T-helper 2 cell treated with Interferon-gamma antibody and Interleukin-4, amounts not matched to agents 5 μg/mL and 100 μg/mL, for 36 hours (primary cell): ENCODE measurements around the gene SULT2A1.
"Not testable (repeated sequence)": the region's sequence is repeated elsewhere in the genome, so short reads cannot be mapped to it uniquely, and the experiment has no call there.

Source experiments
- DNase-seq: peaks from one replicate; pipeline ENCODE4 v3.0.0; 2021; ENCODE audit warnings: low spot score
- H3K27ac Mint-ChIP-seq: one replicate; pipeline ENCODE4 v1.8.0; 2021; ENCODE audit warnings: mild to moderate bottlenecking, mixed read lengths
- H3K27me3 Mint-ChIP-seq: one replicate; pipeline ENCODE4 v1.8.0; 2021; ENCODE audit warnings: low read depth, mixed read lengths
- H3K36me3 Mint-ChIP-seq: one replicate; pipeline ENCODE4 v1.8.0; 2021; ENCODE audit warnings: low read depth, mixed read lengths
- H3K4me1 Mint-ChIP-seq: one replicate; pipeline ENCODE4 v1.8.0; 2021; ENCODE audit warnings: low read depth, mixed read lengths
- H3K4me3 Mint-ChIP-seq: one replicate; pipeline ENCODE4 v1.8.0; 2022; ENCODE audit warnings: mild to moderate bottlenecking, moderate library complexity, mixed read lengths
- H3K9me3 Mint-ChIP-seq: one replicate; pipeline ENCODE4 v1.8.0; 2021; ENCODE audit warnings: mixed read lengths

The SULT2A1 gene, protein sequence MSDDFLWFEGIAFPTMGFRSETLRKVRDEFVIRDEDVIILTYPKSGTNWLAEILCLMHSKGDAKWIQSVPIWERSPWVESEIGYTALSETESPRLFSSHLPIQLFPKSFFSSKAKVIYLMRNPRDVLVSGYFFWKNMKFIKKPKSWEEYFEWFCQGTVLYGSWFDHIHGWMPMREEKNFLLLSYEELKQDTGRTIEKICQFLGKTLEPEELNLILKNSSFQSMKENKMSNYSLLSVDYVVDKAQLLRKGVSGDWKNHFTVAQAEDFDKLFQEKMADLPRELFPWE

DNA sequence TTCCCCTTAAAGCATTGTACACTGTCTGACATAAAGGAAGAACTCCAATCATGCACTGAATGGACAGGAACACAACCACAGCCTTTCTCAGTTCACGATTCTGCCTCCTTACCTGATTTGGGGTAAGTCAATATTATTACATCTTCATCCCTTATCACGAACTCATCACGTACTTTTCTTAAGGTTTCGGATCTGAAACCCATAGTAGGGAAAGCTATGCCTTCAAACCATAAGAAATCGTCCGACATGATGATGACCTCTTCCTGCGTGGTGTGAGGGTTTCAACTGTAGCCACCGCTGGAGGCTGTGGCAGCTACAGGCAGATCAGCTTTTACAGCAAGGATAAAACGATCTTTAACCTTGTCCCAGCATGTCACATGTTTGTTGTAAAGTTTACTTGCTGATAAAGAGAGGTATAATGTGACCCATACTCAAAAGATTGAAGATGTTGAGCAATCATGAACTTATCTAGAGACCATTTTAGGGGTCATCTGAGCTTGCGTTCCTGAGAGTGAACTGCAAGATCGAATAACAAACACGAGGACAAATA, at the start of gene SULT2A1:
TSS of gene SULT2A1 (minus strand) at position 306 of the 550 bp plus-strand sequence. CDS start at position 248, 58 bp downstream.
- no peak within 1 kb of the TSS for H3K4me3 Mint-ChIP-seq
- no peaks in the 10 kb centered on the region for H3K9me3 Mint-ChIP-seq
- H3K36me3 Mint-ChIP-seq, result no peaks in the 10 kb centered on the region
- no peaks in the 10 kb centered on the region for H3K4me1 Mint-ChIP-seq
- H3K27ac Mint-ChIP-seq, result no peak within 1 kb of the TSS
- H3K27me3 Mint-ChIP-seq, result peaks cover 3% of the 10 kb centered on the region
- no peak for DNase-seq

DNA sequence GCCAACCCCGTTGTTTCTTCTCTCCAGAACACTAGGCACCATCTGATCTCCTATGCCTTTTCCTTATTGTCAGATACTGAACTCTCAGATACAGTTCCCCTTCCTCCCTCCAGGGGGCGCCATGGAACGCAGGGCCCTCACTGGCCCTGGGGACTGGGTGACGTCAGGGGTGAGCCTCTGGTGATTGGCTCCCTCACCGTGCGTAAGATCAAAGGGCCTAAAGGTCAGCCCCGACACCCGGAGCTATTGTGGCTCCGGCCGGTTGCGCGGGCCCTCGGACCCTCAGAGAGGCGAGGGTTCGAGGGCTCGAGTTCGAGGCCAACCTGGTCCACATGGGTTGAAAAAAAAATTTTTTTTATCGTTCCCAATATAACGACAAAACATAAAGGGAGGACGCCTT, 42.5 kb upstream of the SULT2A1 start:
- not testable (repeated sequence) for H3K9me3 Mint-ChIP-seq, DNase-seq, H3K27me3 Mint-ChIP-seq, H3K4me3 Mint-ChIP-seq, H3K4me1 Mint-ChIP-seq, H3K27ac Mint-ChIP-seq, H3K36me3 Mint-ChIP-seq

DNA sequence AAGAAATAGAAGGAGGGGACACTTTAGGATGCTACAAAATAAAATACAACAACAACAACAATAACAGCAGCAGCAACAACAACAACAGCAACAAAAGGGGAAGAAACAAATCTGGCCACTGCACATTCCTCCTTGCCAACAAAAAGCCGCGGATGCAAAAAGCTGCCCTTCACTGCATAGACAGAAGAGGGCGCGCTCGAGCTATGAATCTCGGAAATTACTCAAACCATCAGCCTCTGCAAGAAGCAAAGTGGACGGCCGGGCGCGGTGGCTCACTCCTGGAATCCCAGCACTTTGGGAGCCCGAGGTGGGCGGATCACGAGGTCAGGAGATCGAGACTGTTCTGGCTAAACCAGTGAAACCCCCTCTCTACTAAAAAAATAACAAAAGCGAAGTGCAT, 34.0 kb upstream of the SULT2A1 start:
- not testable (repeated sequence) for H3K36me3 Mint-ChIP-seq, H3K27ac Mint-ChIP-seq, H3K9me3 Mint-ChIP-seq, H3K4me3 Mint-ChIP-seq, H3K27me3 Mint-ChIP-seq, H3K4me1 Mint-ChIP-seq
- peak; percentile 96 for DNase-seq

DNA sequence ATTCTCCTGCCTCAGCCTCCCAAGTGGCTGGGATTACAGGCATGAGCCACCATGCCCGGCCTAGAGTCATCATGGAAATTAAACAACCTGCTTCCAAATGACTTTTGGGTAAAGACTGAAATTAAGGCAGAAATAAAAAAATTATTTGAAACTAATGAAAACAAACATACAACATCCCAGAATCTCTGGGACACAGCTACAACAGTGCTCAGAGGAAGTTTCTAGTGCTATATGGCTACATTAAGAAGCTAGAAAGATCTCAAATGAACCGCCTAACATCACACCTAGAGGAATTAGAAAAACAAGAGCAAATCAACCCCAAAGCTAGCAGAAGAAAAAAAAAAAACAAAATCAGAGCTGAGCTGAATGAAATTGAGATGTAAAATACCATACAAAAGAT, 24.1 kb upstream of the SULT2A1 start:
- not testable (repeated sequence) for H3K4me3 Mint-ChIP-seq, H3K9me3 Mint-ChIP-seq, DNase-seq, H3K27ac Mint-ChIP-seq, H3K4me1 Mint-ChIP-seq, H3K27me3 Mint-ChIP-seq, H3K36me3 Mint-ChIP-seq

DNA sequence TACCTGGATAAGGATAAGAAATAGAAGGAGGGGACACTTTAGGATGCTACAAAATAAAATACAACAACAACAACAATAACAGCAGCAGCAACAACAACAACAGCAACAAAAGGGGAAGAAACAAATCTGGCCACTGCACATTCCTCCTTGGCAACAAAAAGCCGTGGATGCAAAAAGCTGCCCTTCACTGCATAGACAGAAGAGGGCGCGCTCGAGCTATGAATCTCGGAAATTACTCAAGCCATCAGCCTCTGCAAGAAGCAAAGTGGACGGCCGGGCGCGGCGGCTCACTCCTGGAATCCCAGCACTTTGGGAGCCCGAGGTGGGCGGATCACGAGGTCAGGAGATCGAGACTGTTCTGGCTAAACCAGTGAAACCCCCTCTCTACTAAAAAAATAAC, 23.2 kb upstream of the SULT2A1 start:
- not testable (repeated sequence) for H3K36me3 Mint-ChIP-seq, H3K27me3 Mint-ChIP-seq, H3K4me3 Mint-ChIP-seq, H3K27ac Mint-ChIP-seq, H3K9me3 Mint-ChIP-seq, H3K4me1 Mint-ChIP-seq
- DNase-seq, result peak; percentile 86

DNA sequence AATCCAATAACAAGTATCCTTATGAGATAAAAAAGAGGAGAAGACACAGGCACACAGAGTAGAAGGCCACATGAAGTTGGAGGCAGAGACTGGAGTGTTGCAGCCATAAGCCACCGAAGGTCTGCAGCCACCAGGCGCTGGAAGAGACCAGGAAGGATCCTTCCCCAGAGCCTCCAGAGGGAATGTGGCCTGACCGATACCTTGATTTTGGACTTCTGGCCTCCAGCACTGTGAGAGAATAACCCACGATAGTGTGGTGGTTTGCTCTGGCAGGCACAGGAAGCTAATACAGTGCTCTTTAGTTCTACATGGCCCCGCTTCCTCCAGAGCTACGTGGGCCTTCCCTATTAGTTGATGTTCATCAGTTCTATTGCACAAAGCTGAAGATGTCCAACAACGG, 15.3 kb upstream of the SULT2A1 start:
- H3K27me3 Mint-ChIP-seq, result no peaks in the 10 kb centered on the region
- H3K36me3 Mint-ChIP-seq, result no peaks in the 10 kb centered on the region
- H3K27ac Mint-ChIP-seq, result no peak overlapping the region
- H3K4me3 Mint-ChIP-seq, result no peak overlapping the region
- H3K9me3 Mint-ChIP-seq, result no peaks in the 10 kb centered on the region
- no peaks in the 10 kb centered on the region for H3K4me1 Mint-ChIP-seq
- no peak for DNase-seq

DNA sequence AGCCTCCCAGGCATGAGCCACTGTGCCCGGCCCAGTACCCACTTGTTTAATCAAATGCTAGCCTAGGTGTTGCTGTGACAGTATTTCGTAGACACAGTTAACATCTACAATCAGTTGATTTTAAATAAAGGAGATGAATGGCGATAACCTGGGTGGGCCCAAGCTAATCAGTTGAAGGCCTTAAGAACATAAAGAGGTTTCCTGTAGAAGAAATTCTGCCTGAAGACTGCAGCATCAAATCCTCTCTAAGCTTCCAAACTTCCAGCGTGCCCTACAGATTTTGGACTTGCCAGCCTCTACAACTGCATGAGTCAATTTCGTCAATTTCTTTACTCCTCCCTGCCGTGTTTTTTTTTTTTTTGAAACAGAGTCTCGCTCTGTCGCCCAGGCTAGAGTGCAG, 13.2 kb upstream of the SULT2A1 start:
- no peak overlapping the region for H3K27ac Mint-ChIP-seq
- H3K4me3 Mint-ChIP-seq, result no peak overlapping the region
- DNase-seq, result no peak
- no peaks in the 10 kb centered on the region for H3K36me3 Mint-ChIP-seq
- no peaks in the 10 kb centered on the region for H3K9me3 Mint-ChIP-seq
- no peaks in the 10 kb centered on the region for H3K27me3 Mint-ChIP-seq
- no peaks in the 10 kb centered on the region for H3K4me1 Mint-ChIP-seq

DNA sequence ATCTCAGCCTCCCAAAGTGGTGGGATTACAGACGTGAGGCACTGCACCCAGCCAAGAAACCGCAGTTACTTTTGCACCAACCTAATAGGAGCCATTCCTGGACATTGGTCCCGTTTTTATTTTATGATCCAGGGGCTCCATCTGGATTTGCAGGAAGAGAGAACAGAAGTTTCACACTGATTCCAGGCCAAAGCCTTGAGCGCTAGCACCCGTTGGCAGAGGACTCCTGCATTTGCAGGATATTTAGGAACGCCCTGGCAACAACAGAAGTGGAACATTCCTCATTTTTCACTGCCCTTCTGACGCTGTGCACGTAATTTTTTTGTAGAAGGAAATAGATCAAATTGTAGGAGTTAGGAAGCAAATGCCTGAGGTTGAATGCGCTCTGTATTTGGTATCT, 11.7 kb upstream of the SULT2A1 start:
- no peak for DNase-seq
- H3K27ac Mint-ChIP-seq, result no peak overlapping the region

DNA sequence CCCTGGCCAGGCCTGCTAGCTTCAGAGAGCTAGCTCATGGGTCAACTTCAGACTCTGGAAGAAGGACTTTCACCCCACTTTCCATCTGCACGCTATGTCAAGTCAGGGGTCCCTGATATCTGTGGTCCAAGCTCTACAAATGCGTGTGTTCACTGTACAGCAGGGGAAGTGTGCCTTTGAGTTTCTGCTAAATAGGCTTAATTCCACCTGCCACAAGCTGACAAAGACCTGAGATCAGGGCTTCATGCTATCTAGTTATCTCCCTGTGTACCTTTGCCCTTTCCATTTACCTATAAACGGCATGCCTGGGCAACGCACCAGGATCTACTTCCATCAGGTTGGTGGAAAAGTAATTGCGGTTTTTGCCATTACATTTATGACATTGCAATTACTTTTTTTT, 10.7 kb upstream of the SULT2A1 start:
- Mint-ChIP-seq H3K27me3 (no peaks in the 10 kb centered on the region), H3K36me3 (no peaks in the 10 kb centered on the region), H3K27ac (no peak overlapping the region), H3K9me3 (peaks cover 5% of the 10 kb centered on the region), H3K4me3 (no peak overlapping the region), H3K4me1 (no peaks in the 10 kb centered on the region)
- DNase-seq, result no peak

More for the DNA sequence above, 11.7 kb upstream of the SULT2A1 start:
- Mint-ChIP-seq H3K9me3 (no peaks in the 10 kb centered on the region), H3K4me1 (no peaks in the 10 kb centered on the region), H3K4me3 (no peak overlapping the region), H3K36me3 (no peaks in the 10 kb centered on the region), H3K27me3 (no peaks in the 10 kb centered on the region)

DNA sequence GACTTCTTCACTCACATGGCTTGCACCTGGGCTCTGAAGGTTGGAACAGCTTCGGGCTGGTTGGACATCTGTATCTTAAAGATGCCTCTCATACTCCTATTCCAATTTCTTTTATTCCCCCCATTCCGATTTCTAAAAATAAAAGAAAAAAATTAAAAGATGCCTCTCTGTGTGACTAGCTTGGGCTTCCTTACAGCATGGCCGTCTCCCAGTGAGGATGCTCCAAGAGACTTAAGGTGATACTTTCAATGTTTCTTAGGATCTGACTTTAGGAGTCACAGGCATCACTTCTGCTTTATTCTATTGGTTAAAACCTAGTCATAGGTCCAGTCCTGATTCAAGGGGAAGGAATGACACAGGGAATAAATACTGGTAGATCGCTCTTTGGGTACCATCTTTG, 9.9 kb upstream of the SULT2A1 start:
- no peaks in the 10 kb centered on the region for H3K4me1 Mint-ChIP-seq
- H3K4me3 Mint-ChIP-seq, result no peak overlapping the region
- no peak overlapping the region for H3K27ac Mint-ChIP-seq
- no peaks in the 10 kb centered on the region for H3K36me3 Mint-ChIP-seq
- DNase-seq, result no peak
- no peaks in the 10 kb centered on the region for H3K27me3 Mint-ChIP-seq
- H3K9me3 Mint-ChIP-seq, result peaks cover 5% of the 10 kb centered on the region

DNA sequence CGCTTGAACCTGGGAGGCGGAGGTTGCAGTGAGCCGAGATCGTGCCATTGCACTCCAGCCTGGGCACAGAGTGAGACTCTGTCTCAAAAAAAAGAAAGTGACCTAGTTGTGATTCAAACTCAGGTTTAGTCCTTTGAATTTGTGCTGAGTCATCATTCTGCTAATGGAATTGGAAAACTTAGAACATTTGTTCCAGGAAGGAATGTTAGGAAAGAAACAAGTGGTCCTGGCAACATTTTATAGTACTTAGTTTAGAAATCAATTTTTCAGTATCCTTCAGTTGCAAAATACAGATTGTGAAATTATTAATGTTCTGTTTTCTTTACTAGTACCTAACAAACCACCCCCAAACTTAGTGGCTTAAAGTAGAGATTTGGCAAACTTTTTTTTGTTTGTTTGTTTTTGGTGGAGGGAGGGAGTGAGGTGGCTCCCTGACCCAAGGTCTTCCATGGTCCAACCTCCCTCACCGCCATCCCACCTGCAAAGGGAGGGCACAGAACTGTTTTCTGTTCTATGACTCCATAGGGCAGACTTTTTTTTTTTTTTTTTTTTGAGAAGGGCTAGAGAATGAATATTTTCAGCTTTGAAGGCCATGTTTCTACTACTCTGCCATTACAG, 9.2 kb upstream of the SULT2A1 start:
- Mint-ChIP-seq H3K9me3 (peaks cover 5% of the 10 kb centered on the region), H3K27ac (no peak overlapping the region), H3K4me3 (no peak overlapping the region), H3K4me1 (no peaks in the 10 kb centered on the region), H3K36me3 (no peaks in the 10 kb centered on the region), H3K27me3 (peaks cover 3% of the 10 kb centered on the region)
- DNase-seq, result no peak

DNA sequence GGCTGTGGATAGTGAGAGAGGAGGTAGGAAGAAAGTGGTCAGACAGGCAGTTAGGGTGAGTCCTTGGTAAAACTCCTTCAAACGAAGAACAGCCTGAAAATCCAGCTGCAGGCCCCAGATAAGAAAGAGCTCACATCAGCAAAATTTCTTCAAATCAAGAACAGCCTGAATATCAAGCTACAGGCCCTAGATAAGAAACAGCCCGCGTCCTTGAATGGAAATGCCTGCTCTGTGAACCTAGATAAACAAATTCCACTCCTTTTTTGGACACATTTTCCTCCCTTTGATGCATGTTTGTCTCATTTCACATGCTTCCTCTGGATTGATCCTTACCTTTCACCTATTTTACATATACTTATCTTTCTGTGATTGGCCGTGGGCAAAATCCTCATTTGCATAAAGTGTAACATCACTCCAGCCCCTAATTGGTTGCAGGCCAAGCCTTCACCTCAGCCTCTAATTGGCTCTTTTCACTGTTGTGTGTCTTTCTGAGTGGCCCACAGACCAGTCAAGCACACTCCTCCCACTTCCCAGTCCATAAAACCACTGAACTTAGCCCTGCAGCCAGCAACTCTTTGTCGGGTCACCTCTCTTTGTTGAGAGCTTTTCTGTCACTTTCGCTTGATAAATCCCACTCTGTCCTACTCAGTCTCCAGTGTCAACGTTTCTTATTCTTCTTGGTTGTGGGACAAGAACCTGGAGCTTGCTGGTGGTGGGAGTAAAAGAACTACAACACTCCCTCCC, 6.0 kb upstream of the SULT2A1 start:
- DNase-seq, result no peak
- Mint-ChIP-seq H3K9me3 (peaks cover 5% of the 10 kb centered on the region), H3K36me3 (no peaks in the 10 kb centered on the region), H3K4me1 (no peaks in the 10 kb centered on the region), H3K4me3 (no peak overlapping the region), H3K27me3 (peaks cover 3% of the 10 kb centered on the region), H3K27ac (no peak overlapping the region)

DNA sequence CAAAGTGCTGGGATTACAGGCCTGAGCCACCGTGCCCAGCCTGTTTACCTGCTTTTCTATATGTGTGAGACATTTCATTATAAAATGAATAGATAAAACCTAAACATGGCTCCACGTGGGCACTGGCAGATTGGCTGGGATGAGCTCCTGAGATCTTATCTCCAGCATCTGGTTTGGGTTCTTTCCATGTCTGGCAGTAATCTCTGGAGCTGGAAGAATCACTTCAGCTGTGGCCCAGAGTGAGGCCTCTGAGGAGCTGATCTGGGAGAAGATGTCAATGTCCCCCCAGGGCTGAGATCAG, 5.5 kb upstream of the SULT2A1 start:
- no peaks in the 10 kb centered on the region for H3K4me1 Mint-ChIP-seq
- H3K36me3 Mint-ChIP-seq, result no peaks in the 10 kb centered on the region

DNA sequence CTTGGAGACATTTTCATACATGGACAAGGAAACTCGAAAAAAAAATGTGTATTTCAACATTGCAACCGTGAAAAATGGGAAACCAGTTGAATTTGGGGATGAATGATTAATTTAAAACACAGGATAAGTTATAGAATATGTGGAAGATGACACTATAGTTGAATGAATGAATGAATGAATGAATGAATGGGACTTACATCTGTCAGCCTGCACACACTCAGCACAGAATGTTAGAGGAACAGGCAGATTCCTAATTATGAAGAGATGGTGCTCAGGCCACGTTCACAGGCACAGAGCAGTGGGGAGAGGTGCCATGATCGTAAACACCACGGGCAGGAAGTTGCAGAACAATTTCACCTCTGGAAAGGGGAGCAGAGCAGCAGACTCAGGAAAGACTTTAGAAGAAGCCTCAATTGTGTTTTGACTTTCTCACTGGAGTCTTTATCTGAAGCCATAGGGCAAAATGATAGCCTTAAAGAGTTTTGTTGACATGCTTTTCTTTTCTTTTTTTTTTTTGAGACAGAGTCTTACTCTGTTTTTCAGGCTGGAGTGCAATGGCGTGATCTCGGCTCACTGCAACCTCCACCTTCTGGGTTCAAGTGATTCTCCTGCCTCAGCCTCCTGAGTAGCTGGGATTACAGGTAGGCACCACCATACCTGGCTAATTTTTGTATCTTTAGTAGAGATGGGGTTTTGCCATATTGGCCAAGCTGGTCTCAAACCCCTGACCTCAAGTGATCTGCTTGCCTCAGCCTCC, 4.9 kb upstream of the SULT2A1 start:
- H3K4me1 Mint-ChIP-seq, result no peaks in the 10 kb centered on the region
- peaks cover 3% of the 10 kb centered on the region for H3K27me3 Mint-ChIP-seq
- peaks cover 5% of the 10 kb centered on the region for H3K9me3 Mint-ChIP-seq
- H3K36me3 Mint-ChIP-seq, result no peaks in the 10 kb centered on the region
- no peak overlapping the region for H3K27ac Mint-ChIP-seq
- no peak for DNase-seq
- no peak overlapping the region for H3K4me3 Mint-ChIP-seq

More for the DNA sequence above, 5.5 kb upstream of the SULT2A1 start:
- peaks cover 5% of the 10 kb centered on the region for H3K9me3 Mint-ChIP-seq
- no peak overlapping the region for H3K4me3 Mint-ChIP-seq
- H3K27ac Mint-ChIP-seq, result no peak overlapping the region
- H3K27me3 Mint-ChIP-seq, result peaks cover 3% of the 10 kb centered on the region
- no peak for DNase-seq
